ENCODE data around the gene ZNF385B.
"Not testable (repeated sequence)": the region's sequence is repeated elsewhere in the genome, so short reads cannot be mapped to it uniquely, and the experiment has no call there.

The ZNF385B gene

DNA sequence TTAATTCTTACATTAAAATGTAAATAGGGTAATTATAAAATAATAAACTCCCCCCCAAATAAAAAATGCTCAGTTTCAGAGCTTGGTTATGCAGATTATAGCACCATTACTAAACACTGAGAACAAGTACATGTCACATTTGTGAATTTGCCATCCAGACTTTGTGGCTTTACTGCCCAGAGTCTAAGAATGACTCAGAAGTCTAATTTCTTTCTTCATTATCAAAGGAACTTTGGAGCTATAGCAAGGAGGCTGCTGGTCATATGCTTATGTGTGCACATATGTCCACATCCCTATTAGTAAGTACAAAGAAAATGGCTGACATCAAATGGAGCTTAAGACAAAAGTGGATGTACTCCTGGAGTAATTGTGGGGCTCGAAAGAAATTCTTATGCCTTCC lies 348.2 kb downstream of the ZNF385B start:
- DNase-seq (ENCODE audit: low read depth in 2 of 3, low spot score in 2 of 3), result no peak

DNA sequence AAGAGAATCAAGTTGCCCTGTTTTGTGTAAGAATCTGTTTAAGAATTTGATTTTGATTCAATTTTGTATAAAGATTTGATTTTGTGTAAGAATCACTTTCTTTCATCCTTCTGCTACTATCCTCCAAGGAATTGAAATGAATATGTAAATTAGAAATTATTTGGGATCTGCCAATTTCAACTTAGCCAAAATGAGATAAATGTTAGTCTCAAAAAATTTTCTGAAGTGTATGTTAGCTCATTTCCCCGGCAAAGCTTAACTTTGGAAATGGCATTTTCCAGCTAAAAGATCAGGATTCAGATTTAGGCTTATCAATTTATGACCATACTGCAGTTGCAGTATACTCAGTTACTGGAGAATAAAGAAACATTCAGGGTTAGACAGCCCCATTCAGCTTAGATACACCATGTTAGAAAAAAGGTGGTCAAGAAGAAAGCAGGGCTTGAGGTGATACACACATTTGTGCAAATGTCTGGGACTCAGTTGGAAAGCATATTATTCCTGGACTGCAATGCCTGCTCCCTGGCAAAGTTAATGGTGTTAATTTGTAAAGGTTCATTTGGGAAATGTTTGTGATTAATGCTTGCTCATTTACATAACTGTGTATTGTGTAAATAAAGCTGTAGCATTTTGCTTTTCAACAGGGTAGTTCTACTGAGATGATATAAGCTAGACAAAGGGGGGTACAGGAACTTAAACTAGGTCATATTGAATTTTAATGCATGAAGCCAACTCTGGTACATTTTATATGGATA lies 349.0 kb downstream of the ZNF385B start:
- no peak for DNase-seq (ENCODE audit: low read depth in 2 of 3, low spot score in 2 of 3)

DNA sequence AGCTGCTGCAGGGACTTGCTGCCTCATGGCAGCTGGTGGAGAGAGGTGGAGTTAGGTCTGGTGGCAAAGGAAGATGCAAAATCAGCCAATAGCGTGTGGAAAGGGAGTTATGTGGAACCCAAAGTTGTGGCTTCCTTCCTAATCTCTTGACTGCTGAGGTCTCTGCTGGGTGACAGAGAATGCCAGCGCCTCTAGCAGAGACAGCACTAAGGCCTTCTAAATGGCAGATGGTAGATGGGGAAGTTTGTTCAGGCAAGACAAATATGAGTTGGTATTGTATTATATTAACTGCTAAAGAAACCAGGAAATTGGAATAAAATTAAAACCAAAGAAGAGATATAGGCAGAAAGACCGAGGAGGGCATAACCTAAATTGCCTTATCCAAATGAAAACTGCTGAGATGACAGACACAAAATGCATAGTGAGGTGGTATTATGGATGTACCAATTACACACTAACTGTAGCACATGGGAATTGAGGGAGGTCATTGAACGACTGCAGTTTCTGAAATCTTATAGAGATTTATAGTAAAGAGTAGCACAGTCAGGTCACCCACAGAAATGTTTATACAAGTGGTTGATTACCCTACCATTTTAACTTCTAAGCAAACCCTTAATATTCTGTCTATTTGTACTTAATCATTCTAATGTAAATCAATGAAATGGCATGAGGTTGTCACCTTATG lies 350.2 kb downstream of the ZNF385B start:
- DNase-seq (ENCODE audit: low read depth in 2 of 3, low spot score in 2 of 3), result no peak

DNA sequence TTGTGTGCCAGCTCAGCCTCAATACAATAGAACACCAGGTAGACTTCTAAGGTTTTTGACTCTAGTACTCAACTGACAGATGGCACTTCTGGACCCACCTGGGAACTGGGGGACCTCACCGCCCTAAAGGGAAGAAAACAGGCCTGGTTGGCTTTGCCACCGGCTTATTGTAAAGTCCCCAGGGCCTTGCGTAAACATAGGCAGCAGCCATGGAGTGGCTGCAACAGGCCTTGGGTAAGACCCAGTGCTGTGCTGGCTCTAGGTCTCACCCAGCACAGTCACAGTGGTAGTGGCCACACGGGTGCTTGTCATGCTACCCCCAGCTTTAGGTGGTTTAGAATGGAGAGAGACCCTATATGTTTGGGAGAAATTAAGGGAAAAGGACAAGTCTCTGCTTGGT lies 366.1 kb downstream of the ZNF385B start:
- no peak for DNase-seq (ENCODE audit: low read depth in 2 of 3, low spot score in 2 of 3)

DNA sequence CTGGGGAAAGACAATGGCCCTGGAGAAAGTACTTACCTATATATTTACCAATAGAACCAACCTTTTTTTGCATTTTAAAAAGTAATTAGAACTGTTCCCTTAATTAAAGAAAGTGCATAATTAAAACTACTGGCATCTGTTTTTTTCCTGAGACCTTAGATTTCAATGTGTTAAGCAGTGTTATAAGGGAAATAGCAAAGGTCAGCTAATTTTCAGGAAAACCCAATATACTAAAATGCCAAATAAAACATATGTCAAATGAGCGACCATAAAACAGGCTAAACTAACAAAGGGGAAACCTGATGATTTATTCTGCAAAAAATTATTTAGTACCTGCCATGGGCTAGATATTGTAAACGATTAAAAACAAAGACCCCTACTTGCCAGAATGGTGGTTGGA lies 372.8 kb downstream of the ZNF385B start:
- DNase-seq (ENCODE audit: low read depth in 2 of 3, low spot score in 2 of 3), result no peak

DNA sequence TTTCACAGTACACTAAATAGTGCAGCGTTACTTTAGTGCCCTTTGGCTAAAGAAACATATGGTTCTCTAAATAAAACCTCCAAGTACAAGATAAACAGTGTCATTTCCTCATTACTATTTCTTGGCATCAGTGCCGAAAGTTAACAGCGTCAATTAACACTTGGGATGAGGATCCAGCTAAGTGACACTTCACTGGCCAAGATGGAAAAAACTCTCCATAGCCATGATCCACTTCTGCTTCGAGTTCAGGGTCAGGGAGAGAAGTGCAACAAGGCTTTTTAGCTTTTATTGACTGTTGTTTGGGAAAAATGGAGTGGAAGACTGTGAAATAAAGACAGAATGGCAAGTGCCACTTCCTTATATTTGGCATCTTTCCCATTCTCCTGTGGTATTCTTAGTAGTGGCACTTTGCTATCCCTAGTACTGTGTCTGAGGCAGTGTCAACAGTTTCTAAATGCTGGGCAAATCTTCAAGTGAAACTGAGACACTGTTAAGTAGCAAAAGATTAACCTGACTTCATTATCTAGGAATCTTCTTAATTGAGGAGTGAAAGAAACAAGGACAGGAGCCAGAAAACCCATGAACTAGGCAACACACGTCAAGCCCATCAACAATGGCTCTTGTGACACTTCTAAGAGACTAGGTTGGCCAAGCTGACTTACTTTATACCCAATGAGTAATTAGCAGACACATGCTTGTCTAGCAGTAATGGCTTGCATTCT lies 374.2 kb downstream of the ZNF385B start:
- no peak for DNase-seq (ENCODE audit: low read depth in 2 of 3, low spot score in 2 of 3)

DNA sequence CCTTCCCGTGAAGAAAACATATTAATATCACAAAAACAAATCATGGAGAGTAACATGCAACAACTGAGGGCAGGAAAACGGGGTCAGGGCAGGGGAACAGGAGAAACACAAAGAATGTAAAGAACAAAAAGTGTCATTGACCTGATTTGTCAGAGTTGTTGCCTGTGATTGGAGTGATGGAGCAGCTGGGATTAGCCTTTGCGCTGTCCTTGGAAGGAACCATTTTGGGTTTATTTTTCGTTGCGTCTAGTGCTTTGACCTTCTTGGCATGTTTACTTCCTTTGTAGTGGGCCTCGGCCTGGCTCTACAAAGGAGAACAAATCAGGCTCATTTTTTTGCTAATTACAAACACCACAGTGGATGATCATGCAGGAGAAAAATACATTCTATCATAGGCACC lies 378.3 kb downstream of the ZNF385B start:
- DNase-seq (ENCODE audit: low read depth in 2 of 3, low spot score in 2 of 3), result no peak

DNA sequence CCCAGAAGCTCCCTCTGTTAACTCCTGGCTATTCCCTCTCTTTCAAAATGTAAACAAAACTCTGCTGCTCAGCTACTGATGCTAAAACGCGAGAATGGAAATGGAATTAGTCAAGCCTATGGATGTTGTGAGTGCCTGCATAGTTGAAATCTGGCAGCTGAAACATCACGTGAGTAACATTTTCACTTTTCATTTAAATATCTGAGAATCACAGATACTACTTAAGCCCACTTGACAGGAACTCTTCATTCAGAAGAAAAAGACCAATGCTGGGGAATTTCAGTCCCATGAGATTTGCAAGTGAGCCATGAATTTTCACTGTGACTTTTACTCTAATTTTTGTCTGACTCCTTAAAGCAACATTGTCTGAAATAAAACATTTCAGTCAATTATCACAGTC lies 381.5 kb downstream of the ZNF385B start:
- DNase-seq (ENCODE audit: low read depth in 2 of 3, low spot score in 2 of 3), result no peak

DNA sequence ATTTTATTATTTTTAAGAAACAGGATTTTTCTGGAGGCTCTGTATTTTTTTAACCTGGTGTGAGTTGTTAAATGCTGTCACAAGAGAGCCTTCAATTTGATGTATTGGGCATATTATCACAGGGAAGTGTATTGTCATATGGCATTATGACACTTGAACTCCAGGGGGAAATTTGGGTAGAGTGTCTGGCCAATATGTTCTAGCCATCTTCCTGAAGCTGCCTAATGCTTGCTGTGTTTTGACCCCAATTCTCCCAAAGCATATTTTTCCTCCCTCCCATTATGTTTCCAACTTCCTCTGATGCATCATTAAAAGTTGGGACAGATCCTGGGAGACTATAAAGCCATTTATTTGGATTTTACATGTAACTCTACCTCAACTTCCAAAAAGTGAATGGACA lies 382.6 kb downstream of the ZNF385B start:
- DNase-seq (ENCODE audit: low read depth in 2 of 3, low spot score in 2 of 3), result no peak

DNA sequence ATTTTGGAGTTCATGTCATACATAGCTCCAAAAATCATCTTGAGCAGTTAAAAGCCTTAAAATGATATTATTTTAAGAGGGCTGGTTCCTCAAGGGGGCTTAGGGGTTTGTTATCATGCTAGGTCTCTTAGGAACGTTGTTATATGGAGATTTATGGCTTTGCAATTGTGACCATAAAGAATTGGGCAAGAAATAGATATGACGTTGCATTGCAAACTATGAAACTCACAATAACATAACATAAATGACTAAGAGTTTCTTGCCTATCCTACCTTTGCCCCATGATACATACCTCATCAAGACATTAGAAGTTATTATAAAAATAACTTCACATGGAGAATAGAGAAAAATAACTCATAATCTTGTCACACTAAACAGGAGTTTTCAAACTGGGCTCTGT lies 390.4 kb downstream of the ZNF385B start:
- no peak for DNase-seq (ENCODE audit: low read depth in 2 of 3, low spot score in 2 of 3)

DNA sequence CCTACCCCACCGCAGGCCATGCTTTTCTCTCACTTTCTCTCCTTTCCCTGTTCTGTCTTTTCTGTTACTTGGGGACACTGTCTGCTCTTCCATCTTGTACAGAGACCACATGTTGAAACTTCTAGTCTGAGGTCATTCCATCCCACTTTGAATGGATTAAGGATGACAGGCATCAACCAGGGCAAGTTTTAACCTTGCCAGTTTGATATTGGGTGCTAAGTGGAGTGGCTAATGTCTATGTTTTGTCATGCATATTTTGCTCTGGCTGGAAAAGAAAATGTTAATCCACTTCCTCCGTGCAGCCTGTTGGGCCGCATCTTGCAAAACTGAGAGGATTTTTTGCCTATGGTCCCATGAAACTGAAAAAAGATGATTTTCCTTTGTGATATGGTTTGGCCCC lies 391.3 kb downstream of the ZNF385B start:
- no peak for DNase-seq (ENCODE audit: low read depth in 2 of 3, low spot score in 2 of 3)

DNA sequence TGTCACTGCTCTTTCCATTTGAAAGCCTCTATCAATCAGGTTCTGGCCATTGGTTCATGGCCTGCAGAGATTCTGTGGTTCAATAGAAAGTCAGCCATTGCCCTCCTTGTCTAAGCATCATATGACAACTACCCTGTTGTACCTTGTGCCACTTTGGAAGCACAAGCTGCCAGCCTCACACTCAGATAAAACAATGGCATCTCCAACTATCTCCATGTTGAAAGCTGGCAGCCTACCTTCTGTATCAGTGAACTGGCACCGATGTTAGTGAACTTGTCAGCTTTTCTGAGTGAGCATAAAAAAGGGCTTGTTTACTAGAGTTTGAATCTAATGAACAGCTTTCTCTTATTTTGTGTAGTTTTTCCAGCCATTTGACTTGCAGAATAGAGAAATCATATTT lies 393.5 kb downstream of the ZNF385B start:
- no peak for DNase-seq (ENCODE audit: low read depth in 2 of 3, low spot score in 2 of 3)

DNA sequence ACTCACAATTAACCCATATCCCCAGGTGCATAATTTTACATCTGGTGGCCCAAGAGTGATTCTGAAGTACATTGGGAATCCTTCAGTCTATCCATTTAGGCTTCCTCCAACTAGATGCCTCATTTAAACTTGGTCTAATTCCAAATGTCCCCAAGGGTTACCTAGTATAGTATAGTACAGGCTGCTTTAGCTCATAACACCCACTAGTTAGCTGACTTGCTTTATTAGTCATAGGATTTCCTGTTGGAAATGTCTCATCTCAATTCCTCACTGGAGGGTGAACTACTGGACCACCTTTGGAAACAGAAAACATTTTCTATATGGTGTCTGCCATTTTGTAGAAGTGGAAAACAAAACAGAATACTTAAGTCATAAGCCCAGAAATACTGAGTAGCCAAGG lies 394.3 kb downstream of the ZNF385B start:
- DNase-seq (ENCODE audit: low read depth in 2 of 3, low spot score in 2 of 3), result no peak

DNA sequence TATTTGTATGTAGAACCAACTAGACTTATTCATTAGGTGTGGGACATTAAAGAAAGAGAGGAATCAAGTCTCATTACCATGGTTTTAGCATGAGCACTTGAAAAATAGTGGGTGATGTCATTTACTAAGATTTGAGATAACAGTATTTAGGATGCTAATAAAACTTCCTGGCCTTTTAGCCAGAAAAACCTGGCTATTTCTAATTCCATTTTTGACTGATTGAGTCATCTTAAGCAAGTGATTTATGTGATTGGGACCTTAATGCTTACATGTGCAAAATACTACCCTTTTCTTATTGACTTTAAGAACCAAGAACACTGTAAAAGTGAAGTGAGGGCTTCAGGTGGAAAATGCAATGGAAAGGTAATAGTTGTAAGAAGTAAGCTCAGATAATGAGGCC lies 400.0 kb downstream of the ZNF385B start:
- no peak for DNase-seq (ENCODE audit: low read depth in 2 of 3, low spot score in 2 of 3)

DNA sequence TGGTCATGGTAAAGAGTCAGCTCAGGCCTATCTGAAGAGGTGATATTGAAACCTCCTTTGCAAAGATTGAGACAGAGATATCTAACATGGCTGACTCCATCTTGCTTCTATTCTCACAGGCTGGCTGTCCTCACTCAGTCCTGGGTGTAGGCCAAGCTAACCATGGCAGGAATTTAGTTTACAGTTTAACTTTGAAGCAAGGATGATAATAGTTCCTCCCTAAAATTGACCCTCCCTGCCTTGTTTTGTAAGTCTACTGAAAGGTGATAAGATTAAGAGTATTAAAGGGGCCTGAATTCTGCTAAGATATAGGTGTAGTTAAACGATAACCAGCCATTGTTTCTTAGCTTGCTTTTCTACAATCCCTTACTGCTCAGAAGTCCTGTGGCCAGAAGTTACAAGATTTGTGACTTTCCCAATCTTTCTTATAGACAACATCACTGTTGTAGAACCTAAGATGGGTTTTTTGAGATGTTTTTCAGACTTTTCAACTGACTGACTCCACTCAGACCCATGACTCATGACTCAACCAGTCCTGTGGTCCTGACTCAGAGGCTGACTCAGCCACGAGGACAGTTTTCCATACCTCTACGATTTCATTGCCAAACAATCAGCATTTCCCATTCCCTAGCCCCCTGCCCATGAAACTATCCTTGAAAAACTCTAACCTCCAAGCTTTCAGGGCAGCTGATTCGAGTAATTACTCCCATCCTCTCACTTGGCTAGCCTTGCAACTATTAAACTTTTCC lies 401.1 kb downstream of the ZNF385B start:
- DNase-seq (ENCODE audit: low read depth in 2 of 3, low spot score in 2 of 3), result no peak

DNA sequence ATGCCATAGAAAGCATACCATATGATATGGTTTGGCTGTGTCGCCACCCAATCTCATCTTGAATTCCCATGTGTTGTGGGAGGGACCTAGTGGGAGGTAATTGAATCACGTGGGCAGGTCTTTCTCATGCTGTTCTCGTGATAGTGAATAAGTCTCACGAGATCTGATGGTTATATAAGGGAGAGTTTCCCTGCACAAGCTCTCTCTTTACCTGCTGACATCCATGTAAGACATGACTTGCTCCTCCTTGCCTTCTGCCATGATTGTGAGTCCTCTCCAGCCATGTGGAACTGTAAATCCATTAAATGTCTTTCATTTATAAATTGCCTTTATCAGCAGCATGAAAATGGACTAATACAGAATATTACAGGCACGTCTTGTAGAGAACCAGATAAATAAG lies 403.3 kb downstream of the ZNF385B start:
- DNase-seq (ENCODE audit: low read depth in 2 of 3, low spot score in 2 of 3), result not testable (repeated sequence)

DNA sequence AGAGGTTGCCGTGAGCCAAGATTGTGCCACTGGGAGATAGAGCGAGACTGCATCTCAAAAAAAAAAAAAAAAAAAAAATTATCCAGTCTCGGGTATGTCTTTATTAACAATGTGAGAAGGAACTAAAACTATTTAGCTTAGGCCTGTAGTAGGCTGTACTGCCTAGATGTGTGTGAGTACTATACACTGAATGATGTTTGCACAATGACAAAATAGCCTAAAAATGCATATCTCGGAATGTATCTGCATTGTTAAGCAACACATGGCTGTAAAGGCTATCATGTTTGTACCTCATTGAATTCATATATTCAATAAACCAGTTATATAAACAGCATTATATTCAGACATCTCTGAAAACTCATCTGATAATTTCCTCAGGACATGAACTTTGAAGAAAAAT lies 405.6 kb downstream of the ZNF385B start:
- DNase-seq (ENCODE audit: low read depth in 2 of 3, low spot score in 2 of 3), result no peak

DNA sequence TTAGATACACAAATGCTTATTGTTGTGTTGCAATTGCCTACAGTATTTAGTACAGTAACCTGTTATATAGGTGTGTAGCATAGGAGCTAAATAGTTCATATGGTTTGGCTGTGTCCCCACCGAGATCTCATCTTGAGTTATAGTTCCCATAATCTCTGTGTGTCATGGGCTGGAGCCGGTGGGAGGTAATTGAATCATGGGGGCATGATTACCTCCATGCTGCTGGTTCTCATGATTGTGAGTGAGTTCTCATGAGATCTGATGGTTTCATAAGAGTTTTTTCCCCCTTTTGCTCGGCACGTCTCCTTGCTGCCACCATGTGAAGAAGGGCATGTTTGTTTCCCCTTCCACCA lies 406.3 kb downstream of the ZNF385B start:
- no peak for DNase-seq (ENCODE audit: low read depth in 2 of 3, low spot score in 2 of 3)

DNA sequence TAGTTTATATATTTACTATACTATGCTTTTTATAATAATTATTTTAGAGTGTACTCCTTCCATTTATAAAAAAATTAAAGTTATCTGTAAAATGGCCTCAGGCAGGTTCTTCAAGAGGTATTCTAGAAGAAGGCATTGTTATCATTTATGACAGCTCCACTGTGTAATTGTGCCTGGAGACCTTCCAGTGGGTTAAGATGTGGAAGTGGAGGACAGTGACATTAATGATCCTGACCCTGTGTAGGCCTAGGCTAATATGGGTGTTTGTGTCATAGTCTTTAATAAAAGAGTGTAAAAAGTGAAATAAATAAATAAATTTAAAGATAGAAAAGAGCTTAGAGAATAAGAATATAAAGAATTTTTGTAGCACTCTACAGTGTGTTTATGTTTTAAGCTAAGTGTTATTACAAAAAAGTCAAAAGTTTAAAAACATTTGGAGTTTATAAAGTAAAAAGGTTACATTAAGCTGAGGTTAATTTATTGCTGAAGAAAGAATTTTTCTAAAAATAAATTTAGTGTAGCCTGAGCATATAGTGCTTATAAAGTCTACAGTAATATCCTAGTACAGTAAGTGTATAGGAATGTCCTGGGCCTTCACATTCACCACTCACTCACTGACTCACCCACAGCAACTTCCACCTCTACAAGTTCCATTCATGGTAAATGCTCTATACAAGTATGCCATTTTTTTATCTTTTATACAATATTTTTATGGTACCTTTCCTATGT lies 406.8 kb downstream of the ZNF385B start:
- DNase-seq (ENCODE audit: low read depth in 2 of 3, low spot score in 2 of 3), result no peak

DNA sequence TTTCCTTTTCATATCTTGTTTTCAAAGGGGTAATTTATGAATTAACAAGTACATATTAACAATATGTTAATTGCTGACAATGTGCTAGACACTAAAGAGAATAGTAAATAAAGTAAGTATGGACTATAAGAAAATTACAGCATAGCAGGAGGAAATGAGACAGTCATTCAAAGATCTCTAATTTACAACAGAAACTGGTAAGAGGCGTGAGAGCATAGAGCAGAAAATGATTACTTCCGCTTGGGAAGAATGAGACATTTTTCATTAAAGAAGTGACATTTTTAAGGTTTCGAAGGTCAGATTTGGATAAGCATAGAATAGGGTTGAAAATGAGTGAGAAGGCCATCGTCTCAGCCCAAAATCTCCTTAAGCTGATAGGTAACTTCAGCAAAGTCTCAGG lies 412.4 kb downstream of the ZNF385B start:
- DNase-seq (ENCODE audit: low read depth in 2 of 3, low spot score in 2 of 3), result no peak

DNA sequence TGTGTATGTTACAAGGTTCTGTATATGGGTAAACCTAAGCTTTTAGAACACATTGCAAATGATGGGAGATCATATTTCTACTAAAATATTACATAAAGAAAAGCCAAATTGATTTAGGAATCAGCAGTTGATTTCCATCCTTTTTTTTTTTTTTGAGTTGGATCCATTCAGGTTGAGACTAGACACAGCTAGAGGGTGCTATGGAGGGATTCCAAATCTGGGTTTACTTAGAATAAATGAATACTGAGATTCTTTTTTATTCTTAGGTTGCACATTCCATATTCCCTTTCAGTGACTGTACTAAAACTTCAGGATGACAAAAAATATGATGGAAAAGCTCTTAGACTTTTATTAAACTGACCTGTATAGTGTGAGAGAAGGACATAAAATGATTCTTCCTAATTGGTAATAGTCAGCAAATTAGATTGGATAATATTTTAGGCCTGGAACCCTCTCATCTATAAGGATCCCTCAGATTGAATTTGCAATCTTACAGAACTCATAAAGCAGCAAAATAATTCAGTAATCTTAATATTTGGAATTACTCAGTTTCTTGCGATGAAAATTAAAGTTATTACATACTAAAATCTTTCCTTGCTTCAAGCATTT lies 413.5 kb downstream of the ZNF385B start:
- no peak for DNase-seq (ENCODE audit: low read depth in 2 of 3, low spot score in 2 of 3)

Measured in activated CD8-positive, alpha-beta memory T cell treated with anti-CD3 and anti-CD28 coated beads for 48 hours (primary cell).